ENCODE data around the gene MYH7.

Gene MYH7

DNA sequence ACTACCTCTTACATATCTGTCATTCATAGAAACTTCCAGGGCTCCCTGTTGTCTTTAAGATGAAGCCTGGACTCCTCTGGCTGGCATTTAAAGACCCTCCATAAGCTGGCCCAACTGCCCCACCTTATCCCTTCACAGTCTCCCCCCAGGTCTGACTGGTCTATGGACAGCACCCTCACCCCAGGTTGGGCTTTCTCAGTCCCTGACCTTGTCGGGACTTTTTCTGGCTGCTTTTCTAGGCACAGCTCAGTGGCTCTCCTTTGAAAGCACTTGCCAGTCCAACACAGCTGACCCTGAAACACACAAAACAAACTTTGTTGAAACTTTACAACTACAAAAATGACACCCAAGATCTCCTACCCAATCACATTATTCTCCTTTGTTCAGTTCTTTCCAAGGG is 13.9 kb upstream of the MYH7 start:
- in situ Hi-C loops (cut with MboI; ENCODE audit: low sequenced_read_pairs): no loop called here

DNA sequence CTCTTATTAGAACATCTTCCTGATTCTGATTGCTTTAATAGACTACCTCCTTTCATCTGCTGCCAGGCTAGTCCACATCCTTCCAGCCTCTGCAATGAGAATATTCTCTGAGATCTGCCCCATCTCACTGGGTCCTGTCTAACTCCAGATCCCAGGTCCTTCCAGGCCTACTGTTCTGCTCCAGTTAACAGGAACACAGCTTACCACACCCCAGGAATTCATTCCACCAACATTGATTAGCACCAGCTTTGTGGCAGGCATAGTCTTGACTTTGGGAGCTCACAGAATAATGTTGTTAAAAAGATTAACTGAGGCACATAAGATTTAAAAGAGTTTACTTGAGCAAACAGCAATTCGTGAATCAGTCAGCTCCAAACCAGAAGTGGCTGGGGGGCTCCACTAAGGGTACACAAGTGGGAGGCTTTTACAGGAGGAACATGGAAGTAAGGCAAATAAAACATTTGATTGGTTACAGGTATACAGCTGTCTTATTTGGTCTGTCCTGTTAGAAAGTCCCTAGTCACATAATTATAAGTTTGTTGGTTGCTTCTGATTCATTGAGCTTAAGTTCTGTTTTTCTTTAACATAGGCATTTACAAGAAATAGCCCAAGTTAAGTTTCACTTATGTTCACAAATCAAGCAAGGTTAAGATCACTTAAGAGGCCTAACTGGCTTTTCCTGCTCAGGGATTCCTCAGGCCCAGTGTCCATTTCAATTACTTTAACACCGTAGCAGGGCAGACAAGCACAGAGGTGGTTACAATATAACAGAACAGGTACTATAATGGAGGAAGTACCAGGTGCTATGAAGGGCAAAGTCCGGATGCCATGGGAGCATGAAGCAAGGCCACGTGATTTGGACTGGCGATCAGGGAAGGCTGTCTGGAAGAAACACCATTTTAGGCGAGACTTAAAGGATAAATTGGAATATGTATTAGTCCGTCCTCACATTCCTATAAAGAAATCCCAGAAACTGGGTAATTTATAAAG is 12.2 kb upstream of the MYH7 start:
- in situ Hi-C loops (cut with MboI; ENCODE audit: low sequenced_read_pairs): no loop called here

GRCh38 chr14:23446291-23446851 is 10.9 kb upstream of the MYH7 start:
- in situ Hi-C loops (cut with MboI; ENCODE audit: low sequenced_read_pairs): no loop called here

- in situ Hi-C loops (cut with MboI; ENCODE audit: low sequenced_read_pairs): no loop called here
Measured at GRCh38 chr14:23445773-23446172, 10.3 kb upstream of the MYH7 start.

DNA sequence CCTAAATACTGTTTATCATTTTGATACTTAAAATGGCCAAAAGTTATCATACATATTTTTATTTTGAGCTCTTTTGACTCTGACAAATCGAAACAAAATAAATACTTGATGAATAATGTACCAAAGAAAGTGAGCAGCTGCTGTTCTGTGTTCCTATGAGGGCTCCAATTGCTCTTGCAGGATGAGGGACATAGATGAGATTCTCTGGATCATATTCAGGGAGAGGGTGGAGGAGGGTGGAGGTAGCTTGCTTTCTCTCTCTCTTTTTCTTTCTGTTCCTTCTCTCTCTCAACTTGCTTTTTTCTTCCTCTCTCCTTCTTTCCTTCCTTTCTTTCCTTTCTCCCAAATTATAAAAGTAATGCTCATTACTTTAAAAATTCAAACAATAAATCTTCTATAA is 8.9 kb upstream of the MYH7 start:
- in situ Hi-C loops (cut with MboI; ENCODE audit: low sequenced_read_pairs): no loop called here

GRCh38 chr14:23443881-23444280 is 8.4 kb upstream of the MYH7 start:
- in situ Hi-C loops (cut with MboI; ENCODE audit: low sequenced_read_pairs): no loop called here

DNA sequence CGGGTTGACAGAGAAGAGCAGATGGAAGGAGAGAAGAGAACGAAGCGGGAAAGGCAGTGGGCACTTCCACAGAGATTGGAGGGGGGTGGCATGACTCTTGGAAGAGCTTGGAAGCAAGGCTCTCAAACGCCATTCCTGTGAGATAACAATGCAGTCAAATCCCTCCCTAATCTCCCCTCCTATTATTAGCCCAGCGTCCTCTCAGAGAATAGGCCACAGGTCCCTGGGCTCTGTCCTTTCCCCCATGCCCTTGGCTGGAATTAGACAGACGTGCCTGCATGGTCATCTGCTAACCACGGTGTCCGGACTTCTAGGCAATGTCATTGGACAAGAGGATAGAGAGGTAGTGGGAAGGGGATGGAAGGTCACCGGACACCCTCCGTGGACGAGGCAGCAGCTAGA is 8.0 kb upstream of the MYH7 start:
- in situ Hi-C loops (cut with MboI; ENCODE audit: low sequenced_read_pairs): no loop called here

DNA sequence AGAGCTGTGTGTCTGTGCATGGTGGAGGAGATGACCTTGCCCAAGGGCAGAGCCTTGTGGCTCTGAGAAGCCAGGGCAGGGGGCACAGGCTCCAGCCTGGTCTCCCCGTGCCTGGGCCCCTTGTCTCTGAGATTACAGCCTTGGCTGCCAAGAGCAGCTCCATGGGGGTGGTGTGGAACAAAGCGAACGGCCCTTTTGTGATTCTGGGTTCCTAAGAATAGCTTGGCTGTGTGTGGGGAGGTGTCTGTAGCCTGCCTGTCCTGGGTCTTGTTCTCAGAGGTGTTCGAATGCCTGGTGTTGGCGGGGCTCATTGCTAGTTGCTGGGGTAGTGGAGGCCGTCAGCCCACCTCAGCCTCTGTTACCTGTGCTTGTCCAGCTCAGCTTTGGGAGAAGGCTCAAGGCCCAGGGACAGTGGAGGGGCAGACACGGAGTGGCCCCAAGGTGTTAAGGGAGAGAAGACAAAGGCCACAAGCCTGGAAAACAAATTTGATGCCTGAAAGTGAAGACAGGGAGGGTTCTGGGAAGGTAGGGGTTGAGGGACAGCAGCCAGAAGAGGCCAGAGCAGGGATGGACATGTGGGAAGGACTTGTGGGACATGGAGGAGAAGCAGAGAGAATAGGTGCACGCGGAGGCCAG is 7.4 kb upstream of the MYH7 start:
- in situ Hi-C loops (cut with MboI; ENCODE audit: low sequenced_read_pairs): no loop called here

DNA sequence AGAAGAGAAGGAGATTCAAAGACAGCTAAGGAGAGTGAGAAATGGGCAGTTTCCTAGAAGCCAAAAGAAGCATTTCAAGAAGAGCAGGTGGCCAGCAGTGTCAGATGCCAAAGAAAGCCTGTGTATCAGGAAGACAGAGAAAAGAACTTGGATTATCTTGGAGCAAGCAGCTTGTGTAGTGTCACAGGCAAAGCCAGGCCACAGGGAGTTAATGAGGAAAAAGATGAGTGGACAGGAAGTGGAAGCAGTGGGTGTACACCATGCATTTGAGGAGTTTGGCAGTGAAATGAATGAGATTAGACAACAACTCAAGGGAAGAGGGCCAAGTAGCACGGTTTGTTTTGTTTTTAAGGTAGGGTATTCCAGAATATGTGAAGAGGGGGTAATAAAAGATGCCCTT is 5.6 kb upstream of the MYH7 start:
- in situ Hi-C loops (cut with MboI; ENCODE audit: low sequenced_read_pairs): no loop called here

- in situ Hi-C loops (cut with MboI; ENCODE audit: low sequenced_read_pairs): no loop called here
Measured at GRCh38 chr14:23439107-23439835, 3.8 kb upstream of the MYH7 start.

- in situ Hi-C loops (cut with MboI; ENCODE audit: low sequenced_read_pairs): no loop called here
Measured at GRCh38 chr14:23438101-23438971, 2.9 kb upstream of the MYH7 start.

GRCh38 chr14:23437133-23438100 is 2.0 kb upstream of the MYH7 start:
- in situ Hi-C loops (cut with MboI; ENCODE audit: low sequenced_read_pairs): no loop called here

- in situ Hi-C loops (cut with MboI; ENCODE audit: low sequenced_read_pairs): no loop called here
Measured at GRCh38 chr14:23436327-23437132, 1.1 kb upstream of the MYH7 start.

- in situ Hi-C loops (cut with MboI; ENCODE audit: low sequenced_read_pairs): no loop called here
Measured at GRCh38 chr14:23434488-23435222, 805 bp downstream of the MYH7 start.

DNA sequence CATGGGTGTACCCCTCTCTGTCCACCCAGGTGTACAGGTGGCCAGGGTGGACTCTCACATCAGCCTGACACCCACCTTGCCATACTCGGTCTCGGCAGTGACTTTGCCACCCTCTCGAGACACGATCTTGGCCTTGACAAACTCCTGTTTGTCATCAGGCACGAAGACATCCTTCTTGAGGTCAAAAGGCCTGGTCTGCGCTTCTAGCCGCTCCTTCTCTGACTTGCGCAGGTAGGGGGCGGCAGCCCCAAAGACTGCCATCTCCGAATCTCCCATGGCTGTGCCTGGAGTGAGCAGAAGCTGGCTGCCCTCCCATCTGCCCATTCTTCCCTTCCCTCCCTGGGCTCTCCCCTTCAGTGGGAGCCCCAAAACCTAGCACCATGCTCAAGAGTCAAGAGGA is 2.0 kb downstream of the MYH7 start:
- in situ Hi-C loops (cut with MboI; ENCODE audit: low sequenced_read_pairs): no loop called here

- in situ Hi-C loops (cut with MboI; ENCODE audit: low sequenced_read_pairs): no loop called here
Measured at GRCh38 chr14:23432946-23433345, 2.5 kb downstream of the MYH7 start.

- in situ Hi-C loops (cut with MboI; ENCODE audit: low sequenced_read_pairs): no loop called here
Measured at GRCh38 chr14:23432102-23432925, 3.1 kb downstream of the MYH7 start.
